ENCODE results near the gene CYFIP1.
"Not testable (repeated sequence)": the region's sequence is repeated elsewhere in the genome, so short reads cannot be mapped to it uniquely, and the experiment has no call there.

CYFIP1 gene

GRCh38 chr15:22980189-22981050 lies at the start of gene CYFIP1:
Gene CYFIP1, minus strand, starts transcription at chr15:22980368. Its CDS starts 33,083 bp downstream, at chr15:22947285.
- H3K9ac ChIP-seq (ENCODE audit: low read depth, low read length), result peak within 1 kb of the TSS; percentile 54
- peaks cover 2% of the 10 kb centered on the region for H3K4me1 ChIP-seq (ENCODE audit: control insufficient read depth, insufficient read depth, low read length)
- no peaks in the 10 kb centered on the region for H3K36me3 ChIP-seq (ENCODE audit: control insufficient read depth, insufficient read depth, low read length)
- peak within 1 kb of the TSS; percentile 68 for H3K4me3 ChIP-seq (ENCODE audit: low read depth, low read length)
- peaks cover 22% of the 10 kb centered on the region for H3K27me3 ChIP-seq (ENCODE audit: control insufficient read depth, insufficient read depth, low read length)
- H3K9me3 ChIP-seq (ENCODE audit: control insufficient read depth, insufficient read depth, low read length), result no peaks in the 10 kb centered on the region

GRCh38 chr15:23026218-23026617 lies 46.0 kb upstream of the CYFIP1 start:
- H3K36me3 ChIP-seq (ENCODE audit: control insufficient read depth, insufficient read depth, low read length), result peaks cover 36% of the 10 kb centered on the region
- H3K27me3 ChIP-seq (ENCODE audit: control insufficient read depth, insufficient read depth, low read length), result no peaks in the 10 kb centered on the region
- H3K9me3 ChIP-seq (ENCODE audit: control insufficient read depth, insufficient read depth, low read length), result no peaks in the 10 kb centered on the region
- H3K4me3 ChIP-seq (ENCODE audit: low read depth, low read length), result no peak overlapping the region
- no peak overlapping the region for H3K9ac ChIP-seq (ENCODE audit: low read depth, low read length)
- H3K4me1 ChIP-seq (ENCODE audit: control insufficient read depth, insufficient read depth, low read length), result no peaks in the 10 kb centered on the region

- Histone ChIP-seq H3K27me3 (ENCODE audit: control insufficient read depth, insufficient read depth, low read length) (no peaks in the 10 kb centered on the region), H3K4me1 (ENCODE audit: control insufficient read depth, insufficient read depth, low read length) (no peaks in the 10 kb centered on the region), H3K9ac (ENCODE audit: low read depth, low read length) (no peak overlapping the region), H3K4me3 (ENCODE audit: low read depth, low read length) (no peak overlapping the region), H3K36me3 (ENCODE audit: control insufficient read depth, insufficient read depth, low read length) (peaks cover 46% of the 10 kb centered on the region), H3K9me3 (ENCODE audit: control insufficient read depth, insufficient read depth, low read length) (no peaks in the 10 kb centered on the region)
Measured at GRCh38 chr15:23022156-23022555, 42.0 kb upstream of the CYFIP1 start.

- Histone ChIP-seq H3K27me3 (ENCODE audit: control insufficient read depth, insufficient read depth, low read length) (no peaks in the 10 kb centered on the region), H3K9ac (ENCODE audit: low read depth, low read length) (no peak overlapping the region), H3K36me3 (ENCODE audit: control insufficient read depth, insufficient read depth, low read length) (peaks cover 27% of the 10 kb centered on the region), H3K9me3 (ENCODE audit: control insufficient read depth, insufficient read depth, low read length) (no peaks in the 10 kb centered on the region), H3K4me1 (ENCODE audit: control insufficient read depth, insufficient read depth, low read length) (no peaks in the 10 kb centered on the region), H3K4me3 (ENCODE audit: low read depth, low read length) (no peak overlapping the region)
Measured at GRCh38 chr15:23014394-23015000, 34.3 kb upstream of the CYFIP1 start.

GRCh38 chr15:23013681-23014080 lies 33.5 kb upstream of the CYFIP1 start:
- peaks cover 21% of the 10 kb centered on the region for H3K36me3 ChIP-seq (ENCODE audit: control insufficient read depth, insufficient read depth, low read length)
- no peak overlapping the region for H3K4me3 ChIP-seq (ENCODE audit: low read depth, low read length)
- H3K9me3 ChIP-seq (ENCODE audit: control insufficient read depth, insufficient read depth, low read length), result no peaks in the 10 kb centered on the region
- H3K4me1 ChIP-seq (ENCODE audit: control insufficient read depth, insufficient read depth, low read length), result no peaks in the 10 kb centered on the region
- no peak overlapping the region for H3K9ac ChIP-seq (ENCODE audit: low read depth, low read length)
- no peaks in the 10 kb centered on the region for H3K27me3 ChIP-seq (ENCODE audit: control insufficient read depth, insufficient read depth, low read length)

GRCh38 chr15:23012616-23013015 lies 32.4 kb upstream of the CYFIP1 start:
- H3K36me3 ChIP-seq (ENCODE audit: control insufficient read depth, insufficient read depth, low read length), result peaks cover 21% of the 10 kb centered on the region
- not testable (repeated sequence) for H3K27me3 ChIP-seq (ENCODE audit: control insufficient read depth, insufficient read depth, low read length); H3K4me3 ChIP-seq (ENCODE audit: low read depth, low read length); H3K9me3 ChIP-seq (ENCODE audit: control insufficient read depth, insufficient read depth, low read length); H3K9ac ChIP-seq (ENCODE audit: low read depth, low read length); H3K4me1 ChIP-seq (ENCODE audit: control insufficient read depth, insufficient read depth, low read length)

GRCh38 chr15:23003736-23004135 lies 23.6 kb upstream of the CYFIP1 start:
- no peak overlapping the region for H3K4me3 ChIP-seq (ENCODE audit: low read depth, low read length)
- H3K27me3 ChIP-seq (ENCODE audit: control insufficient read depth, insufficient read depth, low read length), result no peaks in the 10 kb centered on the region
- peaks cover 15% of the 10 kb centered on the region for H3K36me3 ChIP-seq (ENCODE audit: control insufficient read depth, insufficient read depth, low read length)
- H3K4me1 ChIP-seq (ENCODE audit: control insufficient read depth, insufficient read depth, low read length), result no peaks in the 10 kb centered on the region
- H3K9ac ChIP-seq (ENCODE audit: low read depth, low read length), result no peak overlapping the region
- no peaks in the 10 kb centered on the region for H3K9me3 ChIP-seq (ENCODE audit: control insufficient read depth, insufficient read depth, low read length)

GRCh38 chr15:23002920-23003319 lies 22.8 kb upstream of the CYFIP1 start:
- no peak overlapping the region for H3K9ac ChIP-seq (ENCODE audit: low read depth, low read length)

GRCh38 chr15:22995795-22996194 lies 15.6 kb upstream of the CYFIP1 start:
- peaks cover 4% of the 10 kb centered on the region for H3K36me3 ChIP-seq (ENCODE audit: control insufficient read depth, insufficient read depth, low read length)

More at GRCh38 chr15:23002920-23003319, 22.8 kb upstream of the CYFIP1 start:
- H3K36me3 ChIP-seq (ENCODE audit: control insufficient read depth, insufficient read depth, low read length), result peaks cover 13% of the 10 kb centered on the region
- H3K4me3 ChIP-seq (ENCODE audit: low read depth, low read length), result no peak overlapping the region
- no peaks in the 10 kb centered on the region for H3K27me3 ChIP-seq (ENCODE audit: control insufficient read depth, insufficient read depth, low read length)
- no peaks in the 10 kb centered on the region for H3K9me3 ChIP-seq (ENCODE audit: control insufficient read depth, insufficient read depth, low read length)
- no peaks in the 10 kb centered on the region for H3K4me1 ChIP-seq (ENCODE audit: control insufficient read depth, insufficient read depth, low read length)

GRCh38 chr15:22992024-22992326 lies 11.8 kb upstream of the CYFIP1 start:
- H3K27me3 ChIP-seq (ENCODE audit: control insufficient read depth, insufficient read depth, low read length), result no peaks in the 10 kb centered on the region
- no peaks in the 10 kb centered on the region for H3K4me1 ChIP-seq (ENCODE audit: control insufficient read depth, insufficient read depth, low read length)
- H3K9me3 ChIP-seq (ENCODE audit: control insufficient read depth, insufficient read depth, low read length), result no peaks in the 10 kb centered on the region
- H3K36me3 ChIP-seq (ENCODE audit: control insufficient read depth, insufficient read depth, low read length), result no peaks in the 10 kb centered on the region
- no peak overlapping the region for H3K4me3 ChIP-seq (ENCODE audit: low read depth, low read length)
- no peak overlapping the region for H3K9ac ChIP-seq (ENCODE audit: low read depth, low read length)

More at GRCh38 chr15:22995795-22996194, 15.6 kb upstream of the CYFIP1 start:
- H3K4me1 ChIP-seq (ENCODE audit: control insufficient read depth, insufficient read depth, low read length), result no peaks in the 10 kb centered on the region
- no peaks in the 10 kb centered on the region for H3K27me3 ChIP-seq (ENCODE audit: control insufficient read depth, insufficient read depth, low read length)
- H3K9me3 ChIP-seq (ENCODE audit: control insufficient read depth, insufficient read depth, low read length), result no peaks in the 10 kb centered on the region
- no peak overlapping the region for H3K9ac ChIP-seq (ENCODE audit: low read depth, low read length)
- H3K4me3 ChIP-seq (ENCODE audit: low read depth, low read length), result no peak overlapping the region

- no peaks in the 10 kb centered on the region for H3K27me3 ChIP-seq (ENCODE audit: control insufficient read depth, insufficient read depth, low read length)
- H3K4me1 ChIP-seq (ENCODE audit: control insufficient read depth, insufficient read depth, low read length), result no peaks in the 10 kb centered on the region
- no peak overlapping the region for H3K9ac ChIP-seq (ENCODE audit: low read depth, low read length)
- no peaks in the 10 kb centered on the region for H3K9me3 ChIP-seq (ENCODE audit: control insufficient read depth, insufficient read depth, low read length)
- no peak overlapping the region for H3K4me3 ChIP-seq (ENCODE audit: low read depth, low read length)
- H3K36me3 ChIP-seq (ENCODE audit: control insufficient read depth, insufficient read depth, low read length), result no peaks in the 10 kb centered on the region
Measured at GRCh38 chr15:22989576-22990477, 9.7 kb upstream of the CYFIP1 start.
